Lower leg skin (tissue), 4 donors: ENCODE data around the gene MSANTD1. TPM values are rescaled to one million over a fixed set of nuclear protein-coding genes. Genes with fewer than 3 reads are reported as not detected.

Experiments
- DNase-seq, 2 donors: peaks; one replicate each; pipeline ENCODE4 v3.0.0-alpha.2; 2019; ENCODE audit warnings: low spot score in 2 of 2
- H3K4me3 ChIP-seq: fragments of 200-600 bp; sonication (generic); 2 replicates; pipeline ENCODE4 v1.5.1; 2017; ENCODE audit warnings: mild to moderate bottlenecking, low read depth; ENCODE audit not compliant: poor library complexity, severe bottlenecking
- POLR2A ChIP-seq, 2 donors: fragments of 450-650 bp; IDR thresholded peaks; one replicate each; pipeline ENCODE4 v1.6.1; 2016 to 2017; ENCODE audit warnings: antibody characterized with exemption in 2 of 2, mild to moderate bottlenecking in 1 of 2, moderate library complexity in 1 of 2
- WGBS, 2 donors: methylation state at CpG; one replicate each; pipeline ENCODE4 v1.1.5; 2018; 5-methylcytosine and 5-hydroxymethylcytosine counted together
- intact Hi-C: fragments of 100-400 bp; cut with DNase I; formaldehyde crosslinking; loops from one replicate; pipeline ENCODE4 v1.15.0; 2023; ENCODE audit warnings: low total_unique reads
- total RNA-seq, 4 donors: library from RNA; depleted of rRNA; stranded (reverse); fragments of >200 nt; gene quantifications; one replicate each; pipeline ENCODE4 v1.1.0, GENCODE V29; 2016
- TF ChIP-seq, protein P1 (sequence below), 3 donors: fragments of 450-650 bp; IDR thresholded peaks; one replicate each; pipeline ENCODE4 v1.5.1; 2016; ENCODE audit warnings: antibody characterized with exemption in 3 of 3, mild to moderate bottlenecking in 3 of 3, moderate library complexity in 2 of 3

Gene MSANTD1
- total RNA-seq, 4 donors from 2014 or later, result 0.19 to 0.76 (median 0.35) TPM

DNA sequence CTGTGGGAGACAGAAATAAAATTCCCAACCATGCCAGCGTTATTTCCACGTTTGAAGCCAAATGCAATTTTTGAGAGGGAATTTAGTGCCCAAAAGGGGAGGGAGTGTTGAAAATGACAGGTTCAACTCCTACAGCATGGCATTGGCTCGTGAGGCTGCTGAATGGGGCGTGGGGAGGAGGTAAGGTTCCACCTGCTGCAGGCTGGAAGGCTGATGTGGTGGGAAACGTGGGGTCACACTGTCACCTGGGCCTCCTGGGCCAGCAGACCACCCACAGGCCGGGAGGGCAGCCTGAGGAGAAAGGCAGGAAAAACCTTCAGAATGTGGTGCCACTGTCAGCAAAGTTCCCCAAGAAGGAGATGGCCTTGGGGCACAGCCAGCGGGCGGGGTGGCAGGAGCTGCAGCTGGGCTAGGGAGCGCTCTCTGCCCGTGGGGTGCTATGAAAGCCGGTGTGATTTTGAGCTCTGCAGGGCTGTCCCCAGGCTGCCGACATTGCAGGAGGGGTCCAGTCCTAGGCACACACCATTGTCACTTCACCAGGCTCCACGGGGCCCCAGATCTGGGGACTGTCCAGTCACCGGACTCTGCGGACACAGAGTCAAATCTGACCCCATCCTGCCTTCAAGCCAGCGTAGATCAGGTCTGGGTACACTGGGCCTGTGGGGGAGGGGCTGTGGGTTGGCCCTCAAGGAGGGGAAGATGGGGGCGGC lies 19.6 kb downstream of the MSANTD1 start:
- intact Hi-C loops, result no loop called here
- H3K4me3 ChIP-seq, result no peak overlapping the region
- WGBS, 2 donors, result 71 to 83% methylated on average over 16 to 17 of the region's 17 CpGs
- peak in 1 of 2 donors; percentile 42 for DNase-seq
- no peak for TF ChIP-seq POLR2A (IDR thresholded peaks at IDR 0.05)
- TF ChIP-seq, protein P1, sequence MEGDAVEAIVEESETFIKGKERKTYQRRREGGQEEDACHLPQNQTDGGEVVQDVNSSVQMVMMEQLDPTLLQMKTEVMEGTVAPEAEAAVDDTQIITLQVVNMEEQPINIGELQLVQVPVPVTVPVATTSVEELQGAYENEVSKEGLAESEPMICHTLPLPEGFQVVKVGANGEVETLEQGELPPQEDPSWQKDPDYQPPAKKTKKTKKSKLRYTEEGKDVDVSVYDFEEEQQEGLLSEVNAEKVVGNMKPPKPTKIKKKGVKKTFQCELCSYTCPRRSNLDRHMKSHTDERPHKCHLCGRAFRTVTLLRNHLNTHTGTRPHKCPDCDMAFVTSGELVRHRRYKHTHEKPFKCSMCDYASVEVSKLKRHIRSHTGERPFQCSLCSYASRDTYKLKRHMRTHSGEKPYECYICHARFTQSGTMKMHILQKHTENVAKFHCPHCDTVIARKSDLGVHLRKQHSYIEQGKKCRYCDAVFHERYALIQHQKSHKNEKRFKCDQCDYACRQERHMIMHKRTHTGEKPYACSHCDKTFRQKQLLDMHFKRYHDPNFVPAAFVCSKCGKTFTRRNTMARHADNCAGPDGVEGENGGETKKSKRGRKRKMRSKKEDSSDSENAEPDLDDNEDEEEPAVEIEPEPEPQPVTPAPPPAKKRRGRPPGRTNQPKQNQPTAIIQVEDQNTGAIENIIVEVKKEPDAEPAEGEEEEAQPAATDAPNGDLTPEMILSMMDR (IDR thresholded peaks at IDR 0.05), result no peak

DNA sequence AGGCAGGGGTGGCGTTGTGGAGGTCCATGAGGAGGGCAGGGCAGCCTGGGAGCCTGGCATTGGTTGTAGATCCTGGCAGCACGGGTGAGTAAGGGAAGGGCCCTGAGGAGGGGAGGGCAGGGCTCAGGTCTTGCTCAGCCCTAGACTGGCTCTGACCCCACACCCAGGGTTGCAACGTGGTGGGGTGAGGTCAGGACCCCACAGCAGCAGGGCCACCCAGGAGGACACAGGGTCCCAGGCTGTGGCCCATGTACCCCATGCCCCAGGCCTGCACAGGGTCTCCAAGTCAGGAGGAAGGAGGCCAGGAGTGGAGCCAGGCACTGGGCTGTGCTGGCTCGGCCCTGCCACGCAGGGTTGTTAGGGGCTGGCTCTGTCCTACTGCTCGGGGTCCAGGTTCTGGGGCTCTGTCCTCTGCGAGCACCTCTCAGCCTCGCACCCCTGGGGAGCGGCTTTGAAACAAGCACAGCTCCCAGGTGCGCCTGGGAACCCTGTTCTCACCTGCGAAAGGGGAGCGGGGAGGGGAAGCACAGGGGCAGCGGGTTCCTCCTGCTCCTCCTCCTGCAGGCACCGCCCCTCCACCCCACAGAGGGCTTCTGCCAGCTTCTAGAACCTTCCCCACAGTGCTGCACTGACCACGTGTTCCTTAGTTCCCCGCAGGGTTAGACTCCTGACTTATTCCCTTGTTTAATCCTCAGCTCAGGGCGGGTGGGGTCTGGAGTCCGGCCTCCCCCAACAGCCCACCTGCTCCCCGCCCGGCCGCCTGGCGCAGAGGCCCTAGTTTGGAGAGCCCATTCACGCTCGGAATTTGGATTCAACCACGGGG lies 20.4 kb downstream of the MSANTD1 start:
- peak in 1 of 2 donors; percentile 79 for DNase-seq
- intact Hi-C loops, result no loop called here
- WGBS, 2 donors, result 72 to 74% methylated on average over 18 to 25 of the region's 25 CpGs
- no peak overlapping the region for H3K4me3 ChIP-seq
- TF ChIP-seq, protein P1 (IDR thresholded peaks at IDR 0.05), result no peak
- TF ChIP-seq POLR2A (IDR thresholded peaks at IDR 0.05), result no peak

DNA sequence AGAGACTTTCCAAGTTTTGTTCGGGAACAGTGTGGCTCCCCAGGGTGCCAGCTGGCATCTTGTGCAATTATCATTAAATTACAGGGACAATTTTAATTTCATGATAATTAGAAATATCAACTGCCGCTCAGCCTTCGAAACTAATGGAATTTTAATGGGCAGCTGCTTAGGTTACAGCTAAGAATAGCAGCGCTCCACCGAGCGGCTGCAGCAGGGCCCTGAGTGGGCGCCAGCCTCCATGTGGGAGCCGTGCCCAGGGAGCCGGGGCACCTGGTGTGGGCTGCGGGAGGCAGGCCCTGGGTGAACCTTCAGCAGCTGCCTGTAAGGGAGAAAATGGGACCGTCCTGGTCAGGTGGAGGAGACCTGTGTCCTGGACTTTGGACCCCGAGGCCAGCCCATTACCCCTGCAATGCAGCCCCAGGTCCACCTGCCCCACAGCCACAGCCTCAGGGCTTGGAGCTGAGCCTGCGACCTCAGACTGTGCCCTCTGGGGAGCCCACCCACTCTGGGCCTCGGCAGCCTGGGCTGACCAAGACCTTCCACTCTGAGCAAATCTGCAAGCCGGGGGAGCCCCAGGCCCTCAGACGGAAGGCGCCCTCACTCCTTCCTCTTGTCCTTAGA lies 21.1 kb downstream of the MSANTD1 start:
- 72 to 73% methylated on average over 13 to 16 of the region's 17 CpGs for WGBS, 2 donors
- no peak for TF ChIP-seq POLR2A (IDR thresholded peaks at IDR 0.05)
- intact Hi-C loops, result no loop called here
- H3K4me3 ChIP-seq, result no peak overlapping the region
- DNase-seq, result peak in 1 of 2 donors; percentile 79

DNA sequence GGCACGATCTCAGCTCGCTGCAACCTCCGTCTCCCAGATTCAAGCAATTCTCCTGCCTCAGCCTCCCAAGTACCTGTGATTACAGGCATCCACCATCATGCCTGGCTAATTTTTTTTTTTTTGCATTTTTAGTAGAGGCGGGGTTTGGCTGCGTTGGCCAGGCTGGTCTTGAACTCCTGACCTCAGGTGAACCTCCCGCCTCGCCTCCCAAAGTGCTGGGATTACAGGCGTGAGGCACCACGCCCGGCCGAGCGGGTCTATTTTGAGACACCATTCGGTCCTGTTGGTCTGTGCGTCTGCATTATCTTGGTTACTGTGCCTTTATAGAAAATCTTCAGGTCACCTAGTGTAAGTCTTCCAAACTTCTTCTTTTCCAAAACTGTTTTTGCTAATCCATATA lies 22.2 kb downstream of the MSANTD1 start:
- no peak overlapping the region for H3K4me3 ChIP-seq
- intact Hi-C loops, result no loop called here
- TF ChIP-seq POLR2A (IDR thresholded peaks at IDR 0.05), result no peak
- TF ChIP-seq, protein P1 (IDR thresholded peaks at IDR 0.05), result no peak
- 77 to 80% methylated on average over 14 of the region's 14 CpGs for WGBS, 2 donors
- peak in 1 of 2 donors; percentile 42 for DNase-seq

DNA sequence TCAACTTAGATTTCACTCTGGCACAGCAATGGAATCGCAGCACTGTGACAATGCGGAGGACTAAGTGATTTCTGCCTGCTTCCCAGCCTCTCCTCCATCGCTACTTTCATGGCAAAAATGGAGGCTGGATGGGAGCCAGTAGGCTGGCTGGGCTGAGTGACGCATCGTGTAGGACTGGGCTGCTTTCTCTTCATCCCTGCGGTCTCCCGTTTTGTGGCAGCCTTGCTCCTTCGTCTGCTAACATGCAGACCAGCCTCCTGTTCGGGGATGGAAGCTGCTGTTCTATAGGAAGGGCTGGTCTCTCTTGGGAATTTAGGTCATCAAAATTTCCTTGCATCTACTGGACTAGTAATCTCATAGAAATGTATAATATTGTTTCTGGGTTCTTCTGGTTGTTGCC lies 28.0 kb downstream of the MSANTD1 start:
- WGBS, 2 donors, result 76 to 77% methylated on average over 9 of the region's 9 CpGs
- intact Hi-C loops, result no loop called here
- H3K4me3 ChIP-seq, result no peak overlapping the region
- TF ChIP-seq POLR2A (IDR thresholded peaks at IDR 0.05), result no peak
- TF ChIP-seq, protein P1 (IDR thresholded peaks at IDR 0.05), result no peak
- DNase-seq, result peak in 1 of 2 donors; percentile 65

DNA sequence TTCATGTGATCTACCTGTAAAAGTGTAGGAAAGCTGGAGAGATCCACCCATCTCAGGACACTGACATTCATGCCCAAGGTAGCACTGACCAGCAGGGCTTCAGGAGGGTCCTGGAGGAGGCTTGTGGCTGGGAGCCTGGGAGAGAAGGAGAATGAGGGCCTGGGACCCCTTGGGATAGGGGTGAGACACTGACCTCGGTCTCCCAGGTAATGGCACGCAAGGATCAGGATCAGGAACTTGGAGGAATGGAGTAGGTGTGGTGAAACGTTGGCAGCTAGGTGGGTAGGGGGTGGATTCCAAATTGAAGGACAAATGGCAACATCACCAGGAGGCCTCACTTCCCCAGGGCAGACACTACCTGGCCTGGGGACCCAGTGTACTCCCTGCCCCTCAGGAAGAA lies 31.5 kb downstream of the MSANTD1 start:
- H3K4me3 ChIP-seq, result no peak overlapping the region
- peak in 1 of 2 donors; percentile 25 for DNase-seq
- WGBS, 2 donors, result 85 to 94% methylated on average over 3 of the region's 3 CpGs
- intact Hi-C loops, result no loop called here
- TF ChIP-seq, protein P1 (IDR thresholded peaks at IDR 0.05), result no peak
- TF ChIP-seq POLR2A (IDR thresholded peaks at IDR 0.05), result no peak
